GM12891 (cell line): ENCODE measurements around the gene TCP1.
"Not testable (repeated sequence)": the region's sequence is repeated elsewhere in the genome, so short reads cannot be mapped to it uniquely, and the experiment has no call there.

Experiments
- DNase-seq: peaks from one replicate; pipeline ENCODE4 v3.0.0; 2011; ENCODE audit warnings: low spot score; ENCODE audit not compliant: insufficient read length
- FAIRE-seq: peaks from 2 replicates; lab custom pipeline; 2011; peaks lifted over from hg19 to GRCh38; lab: Jason Lieb, UNC
- PAX5 ChIP-seq: IDR thresholded peaks from 2 replicates; pipeline ENCODE4 v1.6.1; 2011; ENCODE audit warnings: low read length, moderate library complexity, mild to moderate bottlenecking; ENCODE audit not compliant: insufficient read depth, severe bottlenecking
- POLR2A ChIP-seq: IDR thresholded peaks from 2 replicates; pipeline ENCODE4 v1.6.1; 2011; ENCODE audit warnings: low read depth, low read length, control low read depth
- POLR2AphosphoS5 ChIP-seq: IDR thresholded peaks from 2 replicates; pipeline ENCODE4 v1.6.1; 2011; ENCODE audit warnings: low read depth, low read length, control low read depth
- POU2F2 ChIP-seq: IDR thresholded peaks from 2 replicates; pipeline ENCODE4 v1.6.1; 2011; ENCODE audit warnings: low read depth, mild to moderate bottlenecking, control low read depth, low read length, moderate library complexity
- SPI1 ChIP-seq: IDR thresholded peaks from 2 replicates; pipeline ENCODE4 v1.6.1; 2011; ENCODE audit warnings: low read depth, low read length, control low read depth
- TAF1 ChIP-seq: IDR thresholded peaks from 2 replicates; pipeline ENCODE4 v1.6.1; 2011; ENCODE audit warnings: low read depth, low read length, control low read depth

The TCP1 gene

DNA sequence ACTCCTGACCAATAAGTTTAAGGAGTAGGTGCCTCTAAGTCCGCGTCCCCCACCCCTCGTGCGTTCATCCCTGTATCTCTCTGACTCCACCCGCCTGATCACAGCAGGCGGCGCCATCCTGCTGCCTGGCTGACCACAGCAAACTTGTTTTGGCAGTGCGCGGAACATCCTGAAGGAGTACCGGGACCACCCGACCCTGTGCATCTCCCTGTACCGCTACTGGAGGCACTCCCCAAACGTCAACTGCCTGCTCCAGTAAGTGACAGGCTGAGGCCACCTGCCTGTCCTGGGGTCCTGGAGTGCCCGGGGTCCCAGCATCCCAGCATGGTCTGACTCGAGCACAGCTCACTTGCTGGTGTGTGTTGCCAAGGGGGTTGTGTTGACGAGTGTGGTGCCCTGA lies 29.7 kb upstream of the TCP1 start:
- no peak for DNase-seq
- TF ChIP-seq POLR2AphosphoS5: no peak
- no peak for TF ChIP-seq TAF1
- no peak for TF ChIP-seq POU2F2
- no peak for TF ChIP-seq PAX5
- no peak for TF ChIP-seq SPI1
- FAIRE-seq: peak; percentile 48

DNA sequence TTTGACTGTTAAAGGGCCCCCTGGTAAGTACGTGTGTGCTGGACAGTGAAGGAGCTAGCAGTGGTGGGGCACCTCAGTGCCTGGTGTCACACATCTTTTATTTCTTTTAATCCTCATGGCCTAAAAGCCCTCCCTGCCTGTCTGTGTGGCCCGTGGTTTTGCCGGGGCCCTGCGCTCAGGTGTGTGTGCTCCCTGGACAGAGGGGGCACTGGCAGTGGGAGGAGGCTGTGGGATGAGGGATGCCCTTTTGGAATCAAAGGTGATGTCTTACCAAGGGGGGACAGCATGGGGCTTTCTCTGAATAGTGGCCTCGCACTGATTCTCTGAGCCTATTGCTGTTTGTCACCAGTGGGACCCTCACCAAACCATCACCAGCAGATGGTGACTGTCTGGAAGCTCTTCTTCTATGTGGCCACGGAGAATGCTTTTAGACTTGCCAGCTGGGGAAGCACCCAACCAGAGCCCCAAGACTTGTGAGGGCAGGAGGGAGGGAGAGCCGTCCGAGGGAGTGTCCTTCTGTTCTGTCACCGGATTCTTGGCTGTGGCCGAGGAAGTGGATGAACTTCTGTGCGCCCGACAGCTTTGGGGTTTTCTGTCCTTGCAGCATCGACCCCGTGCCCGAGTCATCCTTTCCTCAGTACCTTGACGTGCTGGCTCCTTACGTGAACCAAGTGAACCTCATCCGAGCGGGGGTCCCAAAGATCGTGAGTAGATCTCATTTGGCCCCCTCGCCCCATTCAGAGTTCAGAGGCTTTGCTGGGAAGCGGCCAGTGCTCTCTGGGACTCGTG lies 28.7 kb upstream of the TCP1 start:
- no peak for DNase-seq
- no peak for TF ChIP-seq TAF1
- no peak for TF ChIP-seq PAX5
- no peak for TF ChIP-seq SPI1
- TF ChIP-seq POLR2A: no peak
- TF ChIP-seq POLR2AphosphoS5: no peak
- no peak for TF ChIP-seq POU2F2

DNA sequence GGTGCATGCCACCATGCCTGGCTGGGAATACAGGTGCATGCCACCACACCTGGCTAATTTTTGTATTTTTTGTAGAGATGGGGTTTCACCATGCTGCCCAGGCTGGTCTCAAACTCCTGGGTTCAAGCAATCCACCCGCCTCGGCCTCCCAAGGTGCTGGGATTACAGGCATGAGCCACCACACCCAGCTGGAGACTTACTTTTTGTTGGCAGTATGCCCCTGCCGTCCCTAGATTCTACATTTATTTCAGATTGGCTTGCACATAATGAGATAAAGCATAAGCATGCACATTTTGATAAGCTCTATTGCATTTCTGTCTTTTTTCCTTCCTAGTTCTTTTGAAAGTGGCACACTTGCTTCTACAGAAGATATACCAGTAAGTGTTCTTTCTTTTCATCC lies 27.4 kb upstream of the TCP1 start:
- FAIRE-seq, DNase-seq: not testable (repeated sequence)

More for the DNA sequence above, 28.7 kb upstream of the TCP1 start:
- FAIRE-seq: no peak

DNA sequence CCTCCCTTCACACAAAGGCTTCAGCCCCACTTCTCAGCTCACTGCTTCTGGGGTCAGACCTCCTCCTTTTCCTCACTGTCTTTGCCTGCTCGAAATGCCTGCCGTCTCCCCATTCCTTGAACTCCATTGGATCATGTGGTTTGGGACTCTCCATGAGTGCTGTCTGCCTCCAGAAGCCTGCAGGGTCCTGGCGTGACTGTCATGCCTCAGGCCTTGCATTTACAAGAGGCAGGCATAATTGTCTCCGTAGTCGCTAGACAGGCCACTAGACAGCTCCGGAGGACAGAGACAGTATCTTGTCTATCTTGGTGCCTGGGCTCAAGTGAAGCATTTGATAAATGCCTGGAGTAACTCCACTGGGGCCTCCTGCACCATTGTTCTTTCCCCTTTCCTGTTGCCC lies 26.0 kb upstream of the TCP1 start:
- no peak for TF ChIP-seq POLR2AphosphoS5
- TF ChIP-seq POLR2A: no peak
- TF ChIP-seq SPI1: no peak
- TF ChIP-seq POU2F2: no peak
- no peak for TF ChIP-seq TAF1
- no peak for TF ChIP-seq PAX5
- DNase-seq (no peak), FAIRE-seq (no peak)

DNA sequence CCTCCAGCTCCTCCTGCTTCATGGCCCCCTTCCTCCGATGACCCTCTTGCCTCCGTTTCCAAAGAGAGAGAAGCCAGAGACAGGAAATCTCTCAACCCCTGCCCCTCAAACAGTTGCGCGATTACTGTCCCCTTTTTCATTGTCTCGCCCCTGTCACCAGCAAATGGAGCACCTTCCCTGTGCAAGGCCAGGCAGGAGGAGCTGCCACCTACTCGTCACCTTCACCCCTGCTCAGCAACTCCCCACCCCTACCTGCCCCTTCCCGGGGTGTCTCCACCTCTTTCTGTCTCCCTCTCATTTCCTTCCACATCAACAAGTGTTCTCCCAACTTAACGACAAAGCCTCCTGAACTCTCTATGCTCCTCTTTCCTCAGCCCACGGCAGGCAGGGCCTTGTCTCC lies 24.4 kb upstream of the TCP1 start:
- TF ChIP-seq POU2F2: no peak
- no peak for TF ChIP-seq PAX5
- TF ChIP-seq TAF1: no peak
- DNase-seq (no peak), FAIRE-seq (no peak)

DNA sequence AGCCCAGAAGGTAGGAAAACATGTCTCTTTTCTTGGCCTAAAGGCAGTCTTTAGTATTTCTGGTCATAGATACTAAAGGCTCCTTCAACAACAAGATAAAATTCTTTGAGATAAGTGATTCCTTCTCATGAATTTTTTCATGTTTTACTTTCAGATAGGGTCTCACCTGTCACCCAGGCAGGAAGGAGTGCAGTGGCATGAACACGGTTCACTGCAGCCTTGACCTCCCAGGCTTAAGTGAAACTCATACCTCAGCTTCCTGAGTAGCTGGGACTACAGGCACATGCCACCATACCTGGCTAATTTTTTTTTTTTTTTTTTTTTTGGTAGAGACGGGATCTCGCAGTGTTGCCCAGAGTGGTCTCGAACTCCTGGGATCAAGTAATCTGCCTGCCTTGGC lies 19.7 kb upstream of the TCP1 start:
- FAIRE-seq (peak; percentile 68), DNase-seq (no peak)
- no peak for TF ChIP-seq TAF1
- TF ChIP-seq POU2F2: no peak
- no peak for TF ChIP-seq SPI1
- TF ChIP-seq PAX5: no peak
- TF ChIP-seq POLR2A: no peak
- no peak for TF ChIP-seq POLR2AphosphoS5

DNA sequence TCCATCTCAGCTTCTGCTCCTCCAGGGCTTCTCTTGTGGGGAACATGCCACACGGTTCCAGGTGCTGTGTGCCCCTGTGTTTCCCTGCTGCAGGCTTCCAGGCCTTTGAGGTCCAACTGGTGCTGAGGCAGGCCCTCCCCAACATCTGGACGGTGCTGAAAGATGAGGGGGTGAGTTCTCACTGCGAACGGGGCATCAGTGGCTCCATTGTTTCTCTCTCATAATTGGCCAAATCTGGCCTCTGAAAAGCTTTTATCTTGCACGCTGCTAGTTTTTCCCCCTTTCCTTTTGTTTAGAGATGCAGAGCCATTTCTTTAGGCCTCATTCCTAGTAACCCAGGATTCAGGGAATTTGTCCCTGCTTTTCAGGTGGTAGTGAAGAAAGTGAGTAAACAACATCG lies 19.2 kb upstream of the TCP1 start:
- TF ChIP-seq PAX5 (no peak), SPI1 (no peak), TAF1 (no peak), POLR2A (no peak), POU2F2 (no peak), POLR2AphosphoS5 (no peak)
- DNase-seq: no peak
- no peak for FAIRE-seq

DNA sequence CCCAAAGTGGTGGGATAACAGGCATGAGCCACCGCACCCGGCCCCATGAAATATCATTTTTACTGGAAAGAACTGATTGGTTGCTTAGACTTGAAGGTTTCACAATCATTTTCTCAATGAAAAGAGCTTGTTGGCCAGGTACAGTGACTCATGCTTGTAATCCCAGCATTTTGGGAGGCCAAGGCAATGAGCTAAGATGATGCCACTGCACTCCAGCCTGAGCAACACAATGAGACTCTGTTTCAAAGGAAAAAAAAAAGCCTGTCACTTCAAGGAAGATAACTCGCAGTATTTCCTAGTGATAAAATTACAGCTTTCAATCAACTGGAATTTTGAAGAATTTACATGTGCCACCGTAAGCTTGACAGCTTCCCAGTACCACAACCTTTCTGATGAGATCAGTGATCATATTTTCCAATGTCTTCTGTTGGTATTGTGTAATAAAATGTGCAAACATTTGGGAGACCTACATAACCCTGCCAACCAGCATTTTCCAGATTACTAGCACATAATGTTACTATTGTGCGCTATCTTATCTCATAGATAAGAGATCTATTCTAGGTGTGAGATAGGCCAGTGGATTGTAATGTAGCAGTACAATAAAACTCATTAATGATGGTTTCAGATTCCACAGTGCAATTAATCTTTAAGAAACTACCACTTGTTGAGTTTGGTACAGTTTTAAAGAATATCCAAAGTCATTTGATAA lies 17.9 kb upstream of the TCP1 start:
- FAIRE-seq: no peak

DNA sequence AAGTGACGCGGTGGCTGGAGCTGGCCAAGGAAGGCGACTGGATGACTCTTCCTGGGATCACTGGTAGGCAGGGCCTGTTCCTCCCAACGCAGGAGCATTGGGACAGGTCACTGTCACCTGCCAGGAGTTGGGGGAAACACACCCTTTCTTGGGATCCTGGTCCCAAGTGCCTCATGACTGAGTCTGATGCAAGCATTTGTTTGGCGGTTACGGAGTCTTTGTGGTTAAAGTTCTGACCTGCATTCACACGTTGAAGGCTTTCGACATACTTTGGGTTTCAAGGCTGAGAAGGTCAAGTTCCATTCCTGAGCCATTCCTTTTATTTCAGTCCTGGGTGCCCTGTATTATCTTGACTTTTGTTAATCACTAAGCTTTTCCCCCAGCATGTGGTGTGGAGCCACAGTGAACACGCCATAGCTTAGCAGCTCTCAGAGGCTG lies 16.6 kb upstream of the TCP1 start:
- no peak for TF ChIP-seq POLR2AphosphoS5
- no peak for TF ChIP-seq SPI1
- TF ChIP-seq TAF1: no peak
- TF ChIP-seq POU2F2: no peak
- FAIRE-seq (no peak), DNase-seq (no peak)

More for the DNA sequence above, 17.9 kb upstream of the TCP1 start:
- TF ChIP-seq POU2F2 (no peak), PAX5 (no peak)
- no peak for DNase-seq

DNA sequence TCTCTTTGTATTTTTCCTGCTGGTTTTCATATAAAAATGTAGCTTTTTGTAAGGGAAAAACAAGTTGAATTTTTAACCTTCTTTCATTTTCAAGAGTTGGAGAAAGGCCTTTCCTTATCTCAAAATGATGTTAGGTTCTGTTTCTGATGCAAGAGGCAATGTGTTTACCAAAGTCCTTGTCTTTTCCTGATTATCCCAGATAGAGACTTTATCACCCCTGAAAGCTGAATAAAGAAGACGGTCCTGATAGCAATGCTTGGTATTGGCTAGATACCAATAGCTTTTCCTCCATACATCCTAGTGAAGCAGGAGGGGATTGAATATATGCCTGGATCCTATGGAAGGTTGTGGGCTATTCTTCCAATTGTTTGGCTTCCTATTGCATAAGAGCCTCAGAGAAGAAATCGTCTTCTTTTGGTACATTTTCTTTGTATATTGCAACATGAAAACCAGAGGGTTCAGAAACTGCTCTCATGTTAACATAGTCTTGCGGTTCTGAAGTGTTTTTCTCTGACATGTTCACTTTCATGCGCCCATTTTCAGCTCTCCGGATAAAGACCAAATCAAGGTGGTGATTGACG lies 16.1 kb upstream of the TCP1 start:
- FAIRE-seq: no peak
- no peak for DNase-seq
- TF ChIP-seq POU2F2 (no peak), POLR2A (no peak), TAF1 (no peak), POLR2AphosphoS5 (no peak), SPI1 (no peak), PAX5 (no peak)
